BE2C (cell line): Measurements from ENCODE around the gene MELK.

Source experiments
- DNase-seq: peaks from one replicate; pipeline ENCODE4 v3.0.0-alpha.2; 2020
- H3K27me3 ChIP-seq: fragments of 250-450 bp; sonication (Bioruptor Pico); 2 replicates; pipeline ENCODE4 v1.5.1; 2020; ENCODE audit warnings: mild to moderate bottlenecking
- H3K36me3 ChIP-seq: fragments of 250-450 bp; sonication (Bioruptor Pico); 2 replicates; pipeline ENCODE4 v1.5.1; 2020; ENCODE audit warnings: mild to moderate bottlenecking
- H3K4me1 ChIP-seq: fragments of 250-450 bp; sonication (Bioruptor Pico); 2 replicates; pipeline ENCODE4 v1.5.1; 2020
- H3K4me3 ChIP-seq: 2 replicates; pipeline ENCODE4 v1.5.1; 2011; ENCODE audit warnings: low read depth, low read length
- H3K9me3 ChIP-seq: fragments of 250-450 bp; sonication (Bioruptor Pico); 2 replicates; pipeline ENCODE4 v1.5.1; 2020
- TF ChIP-seq, protein P1 (sequence below): IDR thresholded peaks from 2 replicates; pipeline ENCODE4 v1.5.1; 2012; ENCODE audit warnings: mild to moderate bottlenecking, low read depth, low read length

MELK gene

DNA sequence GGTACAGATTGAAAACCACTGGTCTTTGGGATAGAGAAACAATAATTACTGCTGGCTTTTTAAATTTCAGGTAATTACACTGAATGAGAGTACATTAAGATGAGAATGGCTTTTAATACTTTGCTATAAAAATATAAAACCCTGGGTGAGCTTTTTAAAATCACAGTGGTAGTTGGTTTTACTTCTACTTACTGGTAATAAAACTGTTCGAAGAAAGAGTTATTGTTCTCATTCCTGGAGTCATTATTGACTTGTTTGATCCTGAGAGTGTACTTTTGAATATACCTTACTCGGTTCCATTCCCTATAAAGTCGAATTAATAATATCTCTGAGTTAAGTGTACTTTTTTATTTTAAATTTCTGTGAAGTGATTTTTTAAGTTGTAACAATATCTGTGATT is 21.5 kb downstream of the MELK start:
- Histone ChIP-seq H3K36me3 (peaks cover 78% of the 10 kb centered on the region), H3K4me3 (no peak overlapping the region), H3K4me1 (no peaks in the 10 kb centered on the region), H3K27me3 (no peaks in the 10 kb centered on the region), H3K9me3 (no peaks in the 10 kb centered on the region)
- TF ChIP-seq, protein P1, sequence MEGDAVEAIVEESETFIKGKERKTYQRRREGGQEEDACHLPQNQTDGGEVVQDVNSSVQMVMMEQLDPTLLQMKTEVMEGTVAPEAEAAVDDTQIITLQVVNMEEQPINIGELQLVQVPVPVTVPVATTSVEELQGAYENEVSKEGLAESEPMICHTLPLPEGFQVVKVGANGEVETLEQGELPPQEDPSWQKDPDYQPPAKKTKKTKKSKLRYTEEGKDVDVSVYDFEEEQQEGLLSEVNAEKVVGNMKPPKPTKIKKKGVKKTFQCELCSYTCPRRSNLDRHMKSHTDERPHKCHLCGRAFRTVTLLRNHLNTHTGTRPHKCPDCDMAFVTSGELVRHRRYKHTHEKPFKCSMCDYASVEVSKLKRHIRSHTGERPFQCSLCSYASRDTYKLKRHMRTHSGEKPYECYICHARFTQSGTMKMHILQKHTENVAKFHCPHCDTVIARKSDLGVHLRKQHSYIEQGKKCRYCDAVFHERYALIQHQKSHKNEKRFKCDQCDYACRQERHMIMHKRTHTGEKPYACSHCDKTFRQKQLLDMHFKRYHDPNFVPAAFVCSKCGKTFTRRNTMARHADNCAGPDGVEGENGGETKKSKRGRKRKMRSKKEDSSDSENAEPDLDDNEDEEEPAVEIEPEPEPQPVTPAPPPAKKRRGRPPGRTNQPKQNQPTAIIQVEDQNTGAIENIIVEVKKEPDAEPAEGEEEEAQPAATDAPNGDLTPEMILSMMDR: no peak
- no peak for DNase-seq

- H3K9me3 ChIP-seq: no peaks in the 10 kb centered on the region
- TF ChIP-seq, protein P1: peak; percentile 60
- DNase-seq: no peak
- H3K36me3 ChIP-seq: peaks cover 75% of the 10 kb centered on the region
- no peaks in the 10 kb centered on the region for H3K4me1 ChIP-seq
- no peak overlapping the region for H3K4me3 ChIP-seq
- H3K27me3 ChIP-seq: no peaks in the 10 kb centered on the region
Measured at GRCh38 chr9:36597412-36598178, 24.9 kb downstream of the MELK start.

GRCh38 chr9:36598273-36598672 is 25.6 kb downstream of the MELK start:
- Histone ChIP-seq H3K4me3 (no peak overlapping the region), H3K9me3 (no peaks in the 10 kb centered on the region), H3K27me3 (no peaks in the 10 kb centered on the region), H3K4me1 (no peaks in the 10 kb centered on the region), H3K36me3 (peaks cover 77% of the 10 kb centered on the region)
- TF ChIP-seq, protein P1: no peak
- DNase-seq: no peak

DNA sequence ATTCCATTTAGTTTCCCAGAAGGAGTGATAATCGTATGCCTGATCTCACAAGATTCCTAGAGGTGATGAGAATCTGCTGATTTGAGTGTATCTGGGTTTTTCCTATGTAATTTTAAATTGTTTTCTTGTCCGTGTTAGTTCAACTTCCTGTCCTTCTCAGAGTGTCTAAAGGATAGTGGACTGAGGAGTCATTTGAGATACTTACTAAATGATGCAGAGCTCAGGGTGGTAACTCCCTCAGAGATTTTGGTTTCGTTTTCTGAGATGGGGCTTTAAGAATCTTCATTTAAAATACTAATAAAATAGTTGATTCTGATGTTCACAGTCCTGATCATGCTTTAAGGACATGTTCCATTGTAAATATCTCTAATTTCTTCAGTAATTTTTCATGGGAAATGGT is 30.3 kb downstream of the MELK start:
- TF ChIP-seq, protein P1: no peak
- Histone ChIP-seq H3K9me3 (no peaks in the 10 kb centered on the region), H3K4me1 (no peaks in the 10 kb centered on the region), H3K27me3 (no peaks in the 10 kb centered on the region), H3K4me3 (no peak overlapping the region), H3K36me3 (peaks cover 64% of the 10 kb centered on the region)
- no peak for DNase-seq

GRCh38 chr9:36609306-36609705 is 36.6 kb downstream of the MELK start:
- TF ChIP-seq, protein P1: no peak
- Histone ChIP-seq H3K4me1 (no peaks in the 10 kb centered on the region), H3K36me3 (peaks cover 61% of the 10 kb centered on the region), H3K9me3 (no peaks in the 10 kb centered on the region), H3K27me3 (no peaks in the 10 kb centered on the region), H3K4me3 (no peak overlapping the region)
- DNase-seq: no peak

GRCh38 chr9:36622121-36622520 is 49.4 kb downstream of the MELK start:
- Histone ChIP-seq H3K27me3 (no peaks in the 10 kb centered on the region), H3K4me1 (no peaks in the 10 kb centered on the region), H3K4me3 (no peak overlapping the region), H3K36me3 (peaks cover 24% of the 10 kb centered on the region), H3K9me3 (no peaks in the 10 kb centered on the region)
- TF ChIP-seq, protein P1: no peak
- DNase-seq: no peak
